Left forelimb (tissue), 1 donor: ENCODE data around the gene SNAPIN.
"Not testable (repeated sequence)": the region's sequence is repeated elsewhere in the genome, so short reads cannot be mapped to it uniquely, and the experiment has no call there.

Experiments
- DNase-seq: peaks from one replicate; pipeline ENCODE4 v3.0.0-alpha.2; 2018; ENCODE audit warnings: low spot score

The SNAPIN gene

DNA sequence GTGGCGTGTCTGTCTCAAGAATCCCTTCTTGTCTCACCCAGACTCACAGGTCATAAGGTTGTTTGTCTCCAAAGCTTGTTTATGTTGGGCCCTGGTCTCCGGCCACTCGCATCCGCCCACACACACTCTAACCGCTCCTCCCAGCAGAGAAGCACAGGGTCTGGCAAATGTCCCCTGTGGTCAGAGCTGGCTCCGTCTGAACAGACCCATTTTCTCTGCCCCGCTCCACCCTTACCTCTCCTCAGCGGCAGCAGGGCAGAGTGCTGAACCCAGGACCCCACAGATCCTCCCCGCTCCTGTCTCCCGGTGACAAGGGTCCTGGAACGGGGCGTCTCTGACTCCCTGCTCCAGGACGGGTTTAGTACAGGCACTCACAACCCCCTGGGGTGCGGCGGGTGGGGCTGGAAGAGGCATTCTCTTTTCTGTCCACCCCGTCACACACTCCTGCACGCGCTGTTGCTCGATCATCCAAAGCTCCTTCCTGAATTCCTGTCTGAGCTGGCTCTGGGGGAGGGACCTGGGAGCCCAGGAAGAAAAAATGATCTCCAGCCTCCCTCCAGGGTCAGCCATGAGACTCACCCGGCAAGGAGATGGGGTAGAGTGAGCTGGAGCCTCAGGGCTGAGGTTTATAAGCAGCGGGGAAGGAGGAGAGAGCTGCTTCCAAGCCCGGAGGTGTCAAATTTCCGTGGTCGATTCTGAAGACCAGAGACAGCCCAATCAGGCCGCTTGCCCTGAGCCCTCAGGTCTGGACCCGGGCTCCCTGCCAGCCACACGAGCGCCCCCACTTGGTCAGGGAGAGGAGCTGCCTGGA is 31.4 kb upstream of the SNAPIN start, which contains the start of gene S100A13:
S100A13 (minus strand) TSS at position 602 of the 811 bp plus-strand sequence. CDS start 1,033 bp downstream, outside the sequence.
- DNase-seq = peak; percentile 89

DNA sequence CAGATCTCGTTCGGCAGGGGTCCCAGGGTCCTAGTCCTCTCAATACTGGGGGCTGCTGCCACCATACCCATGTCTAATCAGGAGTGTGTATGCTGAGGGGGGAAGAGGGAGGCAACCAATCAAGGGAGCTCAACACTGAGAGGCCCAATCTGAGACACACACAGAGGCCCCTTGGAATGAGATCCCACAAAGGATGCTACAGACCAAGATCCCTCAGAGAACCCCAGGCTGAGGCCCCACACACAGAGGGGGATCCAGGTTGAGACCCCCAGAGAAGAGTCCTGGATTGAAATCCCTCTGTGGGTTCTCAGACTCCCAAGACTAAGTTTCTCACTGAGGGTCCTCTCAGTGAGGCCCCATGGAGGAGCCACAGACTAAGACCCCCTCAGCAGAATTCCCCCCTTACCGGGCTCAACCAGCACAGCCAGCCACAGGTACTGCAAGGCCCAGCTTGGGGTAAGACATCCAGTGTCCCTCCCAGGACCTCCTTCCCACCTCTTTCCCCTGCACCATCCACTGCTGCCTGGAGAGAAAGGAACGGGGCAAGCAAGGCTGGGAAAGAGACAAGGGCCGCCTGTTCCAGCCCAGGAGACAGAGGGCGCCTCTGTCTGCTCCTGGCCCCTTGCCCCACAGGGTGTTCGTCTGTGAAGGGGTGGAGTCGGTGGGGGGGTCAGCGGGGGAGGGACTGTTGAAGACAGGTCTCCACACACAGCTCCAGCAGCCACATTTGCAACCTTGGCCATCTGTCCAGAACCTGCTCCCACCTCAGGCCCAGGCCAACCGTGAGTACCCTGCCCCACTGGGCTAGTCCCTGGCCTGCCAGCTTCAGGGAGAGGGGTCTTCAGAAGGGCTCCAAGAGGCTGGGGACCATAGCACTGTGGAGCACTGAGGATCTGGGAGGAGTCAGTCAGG is 30.5 kb upstream of the SNAPIN start, which contains the start of gene S100A1:
S100A1 (plus strand) TSS at position 720 of the 912 bp plus-strand sequence. CDS start 2,088 bp downstream, outside the sequence.
- no peak for DNase-seq

DNA sequence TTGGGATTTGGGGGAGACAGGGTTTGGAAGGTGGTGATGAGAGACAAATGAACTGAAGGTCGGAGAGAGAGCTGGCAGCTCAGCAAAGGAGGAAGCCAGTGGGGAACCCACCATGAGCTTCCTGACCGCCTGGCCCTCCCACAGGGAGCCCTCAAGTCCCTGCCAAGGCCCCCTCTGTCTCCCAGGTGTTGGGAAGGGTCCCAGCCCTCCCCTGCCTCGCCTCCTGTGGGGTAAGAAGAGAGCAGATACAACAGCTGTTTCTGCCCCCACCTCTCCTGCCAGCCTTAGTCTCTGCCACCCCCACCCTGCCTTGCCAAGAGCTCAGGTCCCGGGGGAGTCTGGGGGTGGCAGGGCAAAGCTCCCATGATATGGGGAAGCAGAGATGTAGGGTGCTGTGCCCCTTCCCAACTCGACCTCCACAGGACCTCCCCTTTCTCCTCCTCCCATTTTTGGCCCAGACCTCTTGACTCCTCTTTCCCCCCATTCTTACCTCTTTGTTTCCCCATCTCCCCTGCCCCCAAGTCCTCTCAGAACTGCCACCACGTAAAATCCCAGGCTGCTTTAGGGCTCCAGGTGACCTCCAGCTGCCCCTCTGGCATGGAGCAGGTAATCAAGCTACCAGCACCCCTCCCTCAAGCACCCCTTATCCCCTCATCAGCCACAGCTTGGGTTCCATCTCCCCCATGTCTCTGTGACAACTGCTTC is 29.7 kb upstream of the SNAPIN start:
- DNase-seq = no peak

DNA sequence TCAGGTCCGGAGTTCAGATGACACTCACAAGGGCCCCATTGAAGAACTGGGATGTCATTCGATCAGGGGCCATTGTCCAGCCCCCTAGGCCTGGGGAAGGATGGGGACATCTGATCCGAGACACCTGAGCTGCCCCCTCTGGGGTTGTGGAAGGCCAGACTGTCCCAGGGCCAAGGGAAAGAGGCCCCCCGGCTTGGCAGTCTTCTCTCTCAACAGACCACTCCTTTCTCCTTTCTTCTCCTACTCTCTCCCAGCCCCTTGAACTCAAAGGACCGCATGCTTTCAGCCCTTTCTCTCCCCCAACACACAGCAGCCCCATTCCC is 29.2 kb upstream of the SNAPIN start:
- DNase-seq = no peak

DNA sequence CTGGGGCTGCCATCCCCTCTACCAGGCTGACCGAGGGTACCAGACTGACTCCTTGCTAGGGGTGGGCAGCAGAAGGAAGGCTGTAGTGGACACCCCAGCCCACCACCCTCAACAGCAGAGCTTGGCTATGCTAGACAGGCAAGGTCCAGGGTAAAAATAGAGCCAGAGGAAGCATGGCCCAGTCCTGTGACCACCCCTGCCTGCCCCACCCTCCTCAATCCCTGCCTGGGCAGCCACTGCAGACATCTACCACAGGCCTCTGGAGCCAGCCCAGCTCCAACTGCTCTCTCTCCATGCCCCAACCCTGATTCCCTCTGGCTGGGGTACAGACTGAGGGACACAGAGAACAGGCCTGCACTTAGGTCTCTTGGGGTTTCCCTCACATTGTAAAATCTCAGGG is 28.5 kb upstream of the SNAPIN start:
- no peak for DNase-seq

DNA sequence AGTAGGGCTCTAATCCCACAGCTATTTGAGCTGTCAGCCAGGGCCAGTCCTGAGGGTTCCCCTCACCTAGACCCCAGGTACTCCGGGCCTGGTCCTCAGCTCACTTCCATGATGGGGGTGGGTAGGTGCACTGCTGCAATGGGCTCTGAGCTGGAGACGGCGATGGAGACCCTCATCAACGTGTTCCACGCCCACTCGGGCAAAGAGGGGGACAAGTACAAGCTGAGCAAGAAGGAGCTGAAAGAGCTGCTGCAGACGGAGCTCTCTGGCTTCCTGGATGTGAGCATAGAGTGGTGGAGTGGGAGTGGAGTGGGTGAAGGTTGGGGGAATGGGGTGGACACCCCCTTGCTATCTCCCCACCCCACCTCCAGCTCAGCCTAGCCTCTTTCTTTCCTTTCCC is 28.1 kb upstream of the SNAPIN start:
- no peak for DNase-seq

DNA sequence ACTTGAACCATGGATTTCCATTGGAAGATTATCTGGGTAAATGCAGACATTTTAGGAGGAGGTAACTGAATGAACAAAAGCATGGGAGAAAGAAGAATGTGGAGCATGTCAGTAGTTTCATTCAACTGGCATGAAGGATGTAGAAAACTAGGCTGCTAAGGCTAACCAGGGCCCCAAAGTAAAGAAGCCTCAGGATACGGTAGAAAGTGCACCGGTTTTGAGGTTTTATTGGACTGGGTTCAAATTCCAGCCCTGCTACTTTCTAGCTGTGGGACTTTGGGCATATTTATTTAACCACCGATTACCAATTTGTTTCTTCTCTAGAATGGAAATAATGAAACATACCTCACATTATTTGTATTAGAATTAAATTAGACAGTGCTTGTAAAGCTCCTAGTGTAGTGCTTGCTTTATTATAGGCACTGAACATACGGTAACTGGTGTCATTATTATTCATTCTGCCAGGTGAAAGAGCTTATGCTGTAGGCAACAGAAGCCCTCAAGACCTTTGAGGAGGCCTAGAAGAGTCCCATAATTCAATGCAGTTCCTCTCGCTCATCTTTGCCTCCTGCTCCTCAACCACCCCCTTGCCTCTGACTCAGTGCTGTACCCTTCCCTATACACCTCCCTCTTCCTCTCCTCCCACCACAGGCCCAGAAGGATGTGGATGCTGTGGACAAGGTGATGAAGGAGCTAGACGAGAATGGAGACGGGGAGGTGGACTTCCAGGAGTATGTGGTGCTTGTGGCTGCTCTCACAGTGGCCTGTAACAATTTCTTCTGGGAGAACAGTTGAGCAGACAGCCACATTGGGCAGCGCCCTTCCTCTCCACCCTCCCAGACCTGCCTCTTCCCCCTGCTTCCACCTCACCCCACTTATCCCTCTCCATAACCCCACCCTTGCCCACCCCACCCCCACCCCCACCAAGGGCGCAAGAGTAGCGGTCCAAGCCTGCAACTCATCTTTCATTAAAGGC is 27.2 kb upstream of the SNAPIN start:
- DNase-seq = no peak

DNA sequence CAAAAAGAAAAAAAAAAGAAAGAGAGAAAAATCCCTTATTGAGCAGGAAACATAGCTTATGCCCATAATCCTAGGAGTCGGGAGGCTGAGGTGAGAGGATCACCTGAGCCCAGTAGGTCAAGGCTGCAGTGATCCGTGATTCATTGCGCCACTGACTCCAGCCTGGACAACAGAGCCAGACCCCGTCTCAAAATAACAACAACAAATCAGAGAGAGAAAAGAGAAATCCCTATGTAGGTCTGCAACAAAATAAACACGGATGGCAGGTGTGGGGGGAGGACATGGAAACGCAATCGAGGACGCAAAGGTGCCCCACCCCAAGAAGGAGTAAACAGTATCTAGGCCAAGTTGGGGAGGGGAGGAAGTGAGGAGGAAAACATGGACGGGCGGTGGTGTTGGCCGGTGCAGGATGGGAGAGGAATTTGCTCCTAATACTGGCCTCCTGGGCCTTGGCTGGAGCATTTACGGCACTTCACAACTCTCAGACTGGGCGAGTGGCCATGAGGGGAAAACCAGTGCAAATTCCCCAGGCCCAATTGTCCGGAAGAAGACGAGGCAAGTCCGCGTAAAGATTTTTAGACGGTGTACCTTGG is 25.2 kb upstream of the SNAPIN start:
- DNase-seq = no peak

DNA sequence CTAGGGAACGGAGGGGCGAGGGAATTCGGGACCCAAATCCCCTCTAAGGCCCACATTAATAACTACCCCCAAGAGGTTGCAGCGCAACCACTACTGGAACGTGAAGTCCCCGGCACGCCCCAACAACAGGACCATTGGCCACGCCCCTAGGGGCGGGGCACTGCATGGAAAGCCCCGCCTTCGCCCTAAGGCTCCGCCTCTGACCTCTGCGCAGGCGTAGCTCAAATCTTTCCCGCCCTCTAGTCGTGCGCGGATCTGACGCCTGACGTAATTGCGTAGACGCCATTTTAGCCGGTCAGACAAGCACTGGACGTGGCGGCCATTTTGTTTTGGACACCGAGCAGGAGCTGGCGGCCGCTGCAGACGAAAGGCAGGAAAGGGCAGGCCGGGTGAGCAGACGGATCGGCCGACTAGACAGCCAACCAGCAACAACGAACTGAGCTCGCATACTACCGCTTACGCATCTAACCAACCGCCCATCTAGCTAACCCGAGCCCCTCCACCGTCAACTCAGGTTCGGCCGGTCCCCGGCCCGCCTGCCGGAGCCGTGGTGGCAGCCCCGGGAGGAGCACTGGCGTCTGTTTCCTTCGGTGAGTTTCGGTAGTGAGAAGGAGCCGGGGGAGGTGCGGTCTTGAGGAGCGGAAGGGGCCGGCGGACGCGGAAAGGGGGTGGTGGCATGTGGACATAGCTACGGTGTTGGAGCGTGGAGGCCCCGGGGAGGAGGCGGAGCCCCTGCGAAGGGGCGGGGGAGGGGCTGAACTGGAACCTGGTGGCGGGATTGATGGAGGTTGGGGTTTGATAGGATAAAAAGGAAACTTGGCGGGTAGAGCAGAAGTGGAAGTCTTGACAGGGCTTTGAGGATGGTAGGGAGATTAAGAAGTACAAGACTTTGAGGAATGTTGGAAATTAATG is 24.5 kb upstream of the SNAPIN start, which contains the start of gene CHTOP:
CHTOP (plus strand) TSS at position 313 of the 912 bp plus-strand sequence. CDS start 2,523 bp downstream, outside the sequence.
- DNase-seq = peak; percentile 96

DNA sequence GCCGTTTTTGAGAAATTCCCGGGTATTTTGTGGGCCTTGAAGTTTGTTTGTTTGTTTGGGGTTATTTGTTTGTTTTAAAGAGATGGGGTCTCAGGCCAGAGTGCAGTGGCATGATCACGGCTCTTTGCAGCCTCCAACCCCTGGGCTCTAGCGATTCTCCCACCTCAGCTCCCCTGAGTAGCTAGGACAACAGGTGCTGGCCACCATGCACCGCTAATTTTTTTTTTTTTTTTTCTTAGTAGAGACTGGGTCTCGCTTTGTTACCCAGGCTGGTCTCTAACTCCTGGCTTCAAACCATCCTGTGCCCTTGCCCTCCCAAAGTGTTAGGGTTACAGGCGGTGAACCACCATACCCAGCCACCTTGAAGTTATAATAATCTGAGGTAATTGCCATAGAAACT is 22.6 kb upstream of the SNAPIN start:
- no peak for DNase-seq

DNA sequence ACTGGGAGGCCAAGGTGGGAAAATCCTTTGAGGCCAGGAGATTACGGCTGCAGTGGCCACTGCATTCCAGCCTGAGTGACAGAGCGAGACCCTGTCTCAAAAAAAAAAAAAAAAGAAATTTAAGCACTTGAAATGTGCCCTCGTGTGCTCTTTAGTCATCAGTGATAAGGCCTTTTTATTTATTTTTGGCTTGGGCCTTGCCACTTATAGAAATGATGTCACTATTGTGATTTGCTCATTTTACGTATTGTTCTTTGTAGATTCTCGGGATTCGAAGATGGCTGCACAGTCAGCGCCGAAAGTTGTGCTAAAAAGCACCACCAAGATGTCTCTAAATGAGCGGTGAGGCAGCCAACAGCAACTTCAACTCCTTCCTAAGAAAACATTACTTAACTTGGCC is 22.2 kb upstream of the SNAPIN start:
- no peak for DNase-seq

DNA sequence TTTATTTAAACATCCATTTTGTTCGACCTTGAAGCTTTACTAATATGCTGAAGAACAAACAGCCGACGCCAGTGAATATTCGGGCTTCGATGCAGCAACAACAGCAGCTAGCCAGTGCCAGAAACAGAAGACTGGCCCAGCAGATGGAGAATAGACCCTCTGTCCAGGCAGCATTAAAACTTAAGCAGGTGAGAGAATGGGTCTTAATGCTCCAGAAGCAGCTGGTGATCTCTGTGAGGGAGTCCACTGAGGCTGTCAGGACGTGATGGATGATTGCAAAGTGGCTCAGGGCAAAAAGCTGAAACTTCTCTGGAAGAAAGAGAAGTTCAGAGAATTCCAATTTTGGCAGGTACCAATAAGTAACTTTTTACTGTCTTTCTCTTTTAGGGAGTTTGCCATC is 20.2 kb upstream of the SNAPIN start:
- no peak for DNase-seq

DNA sequence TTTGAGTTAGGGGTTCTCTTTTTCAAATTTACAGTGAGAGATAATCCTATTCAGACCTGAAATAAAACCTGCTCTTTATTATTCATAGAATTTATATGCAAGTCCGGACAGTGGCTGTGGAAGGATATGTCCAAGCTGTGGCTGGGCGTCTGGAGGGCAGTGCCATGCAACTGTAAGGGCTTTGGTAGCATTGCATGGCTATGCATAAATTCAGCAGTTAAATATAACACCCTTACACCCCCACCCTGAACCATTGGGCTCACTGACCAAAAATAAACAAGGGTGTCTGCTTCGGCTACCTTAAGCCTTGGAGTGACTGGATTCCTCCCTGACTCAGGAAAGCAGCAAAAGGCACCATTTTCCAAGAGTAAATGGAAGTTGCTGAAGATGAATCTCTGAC is 19.2 kb upstream of the SNAPIN start:
- no peak for DNase-seq

DNA sequence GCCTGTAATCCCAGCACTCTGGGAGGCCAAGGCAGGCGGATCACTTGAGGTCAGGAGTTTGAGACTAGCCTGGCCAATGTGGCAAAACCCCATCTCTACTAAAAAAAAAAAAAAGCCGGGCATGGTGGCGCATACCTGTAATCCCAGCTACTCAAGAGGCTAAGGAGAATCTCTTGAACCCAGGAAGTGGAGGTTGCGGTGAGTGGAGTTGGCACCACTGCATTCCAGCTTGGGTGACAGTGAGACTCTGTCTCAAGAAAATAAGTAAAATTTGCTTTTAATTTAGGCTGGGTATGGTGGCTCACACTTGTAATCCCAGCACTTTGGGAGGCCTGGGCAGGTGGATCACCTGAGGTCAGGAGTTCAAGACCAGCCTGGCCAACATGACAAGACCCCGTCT is 18.3 kb upstream of the SNAPIN start:
- not testable (repeated sequence) for DNase-seq

DNA sequence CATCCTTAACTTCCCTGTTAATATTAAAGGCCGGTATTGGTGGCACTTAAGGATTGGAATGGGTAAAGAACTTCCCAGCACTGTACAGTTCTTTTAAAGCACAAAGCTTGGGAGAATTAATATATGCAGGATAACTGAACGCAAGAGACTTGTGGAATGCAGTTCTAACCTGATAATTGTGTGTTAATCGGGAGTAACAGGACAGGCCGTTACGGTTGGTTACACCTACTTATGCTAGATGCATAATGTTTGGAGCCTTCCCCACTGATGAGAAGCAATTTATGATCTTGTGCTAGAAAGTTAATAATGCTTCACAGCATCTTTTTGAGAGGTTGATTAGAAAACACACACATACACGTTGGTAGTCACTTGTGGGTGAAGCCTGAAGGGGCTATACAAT is 17.6 kb upstream of the SNAPIN start:
- no peak for DNase-seq

DNA sequence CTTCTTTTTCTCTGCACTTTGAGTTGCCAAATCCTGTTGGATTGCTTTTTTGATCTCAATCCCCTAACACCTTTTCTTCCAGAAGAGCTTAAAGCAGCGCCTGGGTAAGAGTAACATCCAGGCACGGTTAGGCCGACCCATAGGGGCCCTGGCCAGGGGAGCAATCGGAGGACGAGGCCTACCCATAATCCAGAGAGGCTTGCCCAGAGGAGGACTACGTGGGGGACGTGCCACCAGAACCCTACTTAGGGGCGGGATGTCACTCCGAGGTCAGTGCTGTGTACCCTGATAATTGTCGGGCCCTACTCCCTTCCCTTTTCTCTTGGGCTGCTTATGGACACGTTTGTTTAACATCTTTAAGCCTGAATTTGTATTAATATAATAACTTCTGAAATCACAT is 16.3 kb upstream of the SNAPIN start:
- no peak for DNase-seq

DNA sequence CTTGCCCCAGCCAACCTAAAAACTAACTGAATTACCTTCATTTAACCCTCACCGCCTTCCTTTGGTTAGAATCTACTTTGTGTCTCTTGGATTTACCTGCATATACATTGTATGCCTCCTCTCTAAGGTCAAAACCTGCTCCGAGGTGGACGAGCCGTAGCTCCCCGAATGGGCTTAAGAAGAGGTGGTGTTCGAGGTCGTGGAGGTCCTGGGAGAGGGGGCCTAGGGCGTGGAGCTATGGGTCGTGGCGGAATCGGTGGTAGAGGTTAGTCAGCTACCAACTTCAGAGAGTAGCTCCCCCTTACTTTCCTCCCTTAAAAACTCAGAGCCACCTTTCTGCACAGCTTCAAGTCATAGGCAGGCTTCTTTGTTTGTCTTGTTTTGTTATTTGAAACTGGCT is 15.4 kb upstream of the SNAPIN start:
- no peak for DNase-seq

DNA sequence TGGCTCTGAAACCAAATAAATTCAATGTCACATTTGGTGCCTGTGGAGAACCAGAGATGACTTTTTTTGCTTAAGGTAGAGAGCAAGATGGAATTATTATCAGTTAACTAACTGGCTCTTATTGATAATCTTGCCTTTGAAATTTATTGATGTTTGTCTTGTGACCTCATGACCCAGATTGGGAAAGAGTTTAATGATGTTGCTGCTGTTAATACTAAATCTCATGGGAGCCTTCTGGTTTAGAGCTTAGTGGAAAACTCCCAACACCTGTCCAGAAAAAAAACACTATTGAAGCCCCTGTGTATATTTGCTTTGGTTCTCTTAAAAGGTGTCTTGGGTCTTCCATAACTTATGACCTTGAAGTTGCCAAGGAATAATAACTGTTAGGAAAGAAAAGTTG is 14.7 kb upstream of the SNAPIN start:
- DNase-seq = no peak

DNA sequence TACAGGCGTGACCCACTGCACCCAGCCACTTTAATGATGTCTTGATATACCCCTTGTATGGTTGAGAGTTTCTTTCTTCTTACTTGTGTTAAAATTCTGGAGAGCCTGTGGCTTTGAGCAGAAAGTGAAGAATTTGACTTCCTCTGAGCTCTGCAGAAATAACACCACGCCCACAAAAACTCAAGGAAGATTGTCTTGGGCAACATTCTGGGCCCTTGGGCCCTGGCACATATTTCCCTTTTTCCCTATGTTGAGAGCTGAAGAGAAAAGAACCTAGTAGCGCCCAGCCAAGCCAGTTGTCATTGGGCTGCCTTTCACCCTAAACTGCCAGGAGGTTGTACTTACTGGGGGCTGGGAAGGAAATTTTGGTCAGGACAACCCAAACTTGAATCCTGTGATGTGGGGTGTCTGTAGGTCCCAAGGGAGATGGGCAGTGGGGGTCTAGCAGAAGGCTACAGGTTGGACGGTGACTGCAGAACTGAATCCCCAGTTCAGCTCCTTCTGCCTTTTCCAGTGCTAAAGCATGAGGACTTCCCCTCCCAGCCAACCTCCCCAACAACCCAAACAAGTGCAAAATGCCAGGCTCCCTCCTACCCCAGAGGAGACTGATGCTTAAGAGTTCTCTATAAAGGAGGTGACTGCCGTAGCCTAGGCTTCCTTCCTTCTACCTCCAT is 11.7 kb upstream of the SNAPIN start:
- no peak for DNase-seq
